ENCODE data around the gene GNG7. TPM values are rescaled to one million over a fixed set of nuclear protein-coding genes. Genes with fewer than 3 reads are reported as not detected.

The GNG7 gene
- polyA plus RNA-seq, 1 donor (not counting 4 experiments of a cell fraction or from before 2014, with no cell fraction given), result 0.01 TPM

- FAIRE-seq, result no peak
- H3K9me1 ChIP-seq (ENCODE audit: control insufficient read depth, extremely low read depth, insufficient read depth, low read length), result no peaks in the 10 kb centered on the region
- no peaks in the 10 kb centered on the region for H3K9me3 ChIP-seq (ENCODE audit: control insufficient read depth, low read depth, low read length)
- H4K20me1 ChIP-seq (ENCODE audit: control insufficient read depth, extremely low read depth, insufficient read depth, low read length), result no peaks in the 10 kb centered on the region
- no peak overlapping the region for H3K27ac ChIP-seq (ENCODE audit: control insufficient read depth, insufficient read depth, low read length)
- dilution Hi-C loops (cut with MboI; ENCODE audit: extremely low pct_ligation_motif_present, low sequenced_read_pairs), result no loop called here
- no peak overlapping the region for H2AFZ ChIP-seq (ENCODE audit: control insufficient read depth, low read length)
- H3K36me3 ChIP-seq (ENCODE audit: control insufficient read depth in 2 of 2, extremely low read depth in 1 of 2, insufficient read depth in 2 of 2, low read length in 2 of 2), result no peaks in the 10 kb centered on the region
- no peaks in the 10 kb centered on the region for H3K79me2 ChIP-seq (ENCODE audit: control insufficient read depth, insufficient read depth, low read length)
- no peak overlapping the region for H3K4me2 ChIP-seq (ENCODE audit: control insufficient read depth, extremely low read depth, insufficient read depth, low read depth, low read length)
- H3K4me3 ChIP-seq (ENCODE audit: control insufficient read depth in 2 of 3, extremely low read depth in 1 of 3, insufficient read depth in 2 of 3, low read depth in 1 of 3, low read length in 3 of 3), result no peak overlapping the region
- no peaks in the 10 kb centered on the region for H3K27me3 ChIP-seq (ENCODE audit: control insufficient read depth, extremely low read depth, insufficient read depth, low read length)
- TF ChIP-seq EZH2 (IDR thresholded peaks at IDR 0.05; ENCODE audit: low read length), result no peak
- TF ChIP-seq, protein P1, sequence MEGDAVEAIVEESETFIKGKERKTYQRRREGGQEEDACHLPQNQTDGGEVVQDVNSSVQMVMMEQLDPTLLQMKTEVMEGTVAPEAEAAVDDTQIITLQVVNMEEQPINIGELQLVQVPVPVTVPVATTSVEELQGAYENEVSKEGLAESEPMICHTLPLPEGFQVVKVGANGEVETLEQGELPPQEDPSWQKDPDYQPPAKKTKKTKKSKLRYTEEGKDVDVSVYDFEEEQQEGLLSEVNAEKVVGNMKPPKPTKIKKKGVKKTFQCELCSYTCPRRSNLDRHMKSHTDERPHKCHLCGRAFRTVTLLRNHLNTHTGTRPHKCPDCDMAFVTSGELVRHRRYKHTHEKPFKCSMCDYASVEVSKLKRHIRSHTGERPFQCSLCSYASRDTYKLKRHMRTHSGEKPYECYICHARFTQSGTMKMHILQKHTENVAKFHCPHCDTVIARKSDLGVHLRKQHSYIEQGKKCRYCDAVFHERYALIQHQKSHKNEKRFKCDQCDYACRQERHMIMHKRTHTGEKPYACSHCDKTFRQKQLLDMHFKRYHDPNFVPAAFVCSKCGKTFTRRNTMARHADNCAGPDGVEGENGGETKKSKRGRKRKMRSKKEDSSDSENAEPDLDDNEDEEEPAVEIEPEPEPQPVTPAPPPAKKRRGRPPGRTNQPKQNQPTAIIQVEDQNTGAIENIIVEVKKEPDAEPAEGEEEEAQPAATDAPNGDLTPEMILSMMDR (optimal IDR thresholded peaks at IDR 0.05 in 1 of 3, IDR thresholded peaks at IDR 0.05 in 1 of 3, conservative IDR thresholded peaks at IDR 0.05 in 1 of 3; ENCODE audit: extremely low read depth in 1 of 3, insufficient read depth in 2 of 3, low read length in 3 of 3), result no peak
- no peak for DNase-seq (ENCODE audit: low read depth, low spot score)
- peaks cover 6% of the 10 kb centered on the region for H3K4me1 ChIP-seq (ENCODE audit: control insufficient read depth, extremely low read depth, insufficient read depth, low read length)
- H3K9ac ChIP-seq (ENCODE audit: control insufficient read depth, extremely low read depth, insufficient read depth, low read length), result no peak overlapping the region
Observed at GRCh38 chr19:2594319-2594718, 108.2 kb downstream of the GNG7 start.

- no peaks in the 10 kb centered on the region for H4K20me1 ChIP-seq (ENCODE audit: control insufficient read depth, extremely low read depth, insufficient read depth, low read length)
- H3K4me1 ChIP-seq (ENCODE audit: control insufficient read depth, extremely low read depth, insufficient read depth, low read length), result no peaks in the 10 kb centered on the region
- no peaks in the 10 kb centered on the region for H3K79me2 ChIP-seq (ENCODE audit: control insufficient read depth, insufficient read depth, low read length)
- no peak overlapping the region for H3K4me3 ChIP-seq (ENCODE audit: control insufficient read depth in 2 of 3, extremely low read depth in 1 of 3, insufficient read depth in 2 of 3, low read depth in 1 of 3, low read length in 3 of 3)
- H3K27ac ChIP-seq (ENCODE audit: control insufficient read depth, insufficient read depth, low read length), result no peak overlapping the region
- no peak overlapping the region for H2AFZ ChIP-seq (ENCODE audit: control insufficient read depth, low read length)
- H3K36me3 ChIP-seq (ENCODE audit: control insufficient read depth in 2 of 2, extremely low read depth in 1 of 2, insufficient read depth in 2 of 2, low read length in 2 of 2), result no peaks in the 10 kb centered on the region
- FAIRE-seq (no peak), DNase-seq (ENCODE audit: low read depth, low spot score) (no peak)
- dilution Hi-C loops (cut with MboI; ENCODE audit: extremely low pct_ligation_motif_present, low sequenced_read_pairs), result no loop called here
- no peak overlapping the region for H3K4me2 ChIP-seq (ENCODE audit: control insufficient read depth, extremely low read depth, insufficient read depth, low read depth, low read length)
- no peaks in the 10 kb centered on the region for H3K27me3 ChIP-seq (ENCODE audit: control insufficient read depth, extremely low read depth, insufficient read depth, low read length)
- H3K9me3 ChIP-seq (ENCODE audit: control insufficient read depth, low read depth, low read length), result no peaks in the 10 kb centered on the region
- H3K9me1 ChIP-seq (ENCODE audit: control insufficient read depth, extremely low read depth, insufficient read depth, low read length), result no peaks in the 10 kb centered on the region
- no peak overlapping the region for H3K9ac ChIP-seq (ENCODE audit: control insufficient read depth, extremely low read depth, insufficient read depth, low read length)
- TF ChIP-seq, protein P1 (optimal IDR thresholded peaks at IDR 0.05 in 1 of 3, IDR thresholded peaks at IDR 0.05 in 1 of 3, conservative IDR thresholded peaks at IDR 0.05 in 1 of 3; ENCODE audit: extremely low read depth in 1 of 3, insufficient read depth in 2 of 3, low read length in 3 of 3), result no peak
- TF ChIP-seq EZH2 (IDR thresholded peaks at IDR 0.05; ENCODE audit: low read length), result no peak
Observed at GRCh38 chr19:2592824-2593223, 109.7 kb downstream of the GNG7 start.
